B cell (primary cell): ENCODE results near the gene CCDC194. TPM values are rescaled to one million over a fixed set of nuclear protein-coding genes. Genes with fewer than 3 reads are reported as not detected.

Experiments used
- ATAC-seq: fragments of 200-7000 bp; cut with Tn5 transposase; one replicate; pipeline ENCODE4 v1.10.0; 2021; ENCODE audit warnings: low read depth, mild to moderate bottlenecking, moderate number of reproducible peaks, moderate library complexity
- CTCF ChIA-PET: fragments of 350-600 bp; sonication (Branson Sonifier 250); formaldehyde crosslinking; loops from one replicate; lab custom pipeline; 2021; ENCODE audit warnings: antibody characterized with exemption, inconsistent platforms; lab: Charles Lee
- POLR2A ChIA-PET: fragments of 350-600 bp; sonication (Branson Sonifier 250); formaldehyde crosslinking; loops from one replicate; lab custom pipeline; 2021; ENCODE audit warnings: antibody characterized with exemption; lab: Charles Lee
- DNase-seq: peaks from one replicate; pipeline ENCODE4 v3.0.0; 2013
- H2AFZ ChIP-seq: 2 replicates; pipeline ENCODE4 v1.6.1; 2012; ENCODE audit warnings: mild to moderate bottlenecking, low read depth, low read length; ENCODE audit not compliant: insufficient read depth, poor library complexity, severe bottlenecking
- H3K27ac ChIP-seq, 2 donors: 1 replicate in 1 of 2; 2 replicates in 1 of 2; pipeline ENCODE4 v1.5.1; 2012 to 2013; ENCODE audit warnings: low read length in 2 of 2, mild to moderate bottlenecking in 2 of 2, moderate library complexity in 1 of 2
- H3K27me3 ChIP-seq, 4 experiments: fragments of 200-600 bp in 1 of 4; sonication (generic) in 1 of 4; replicated peaks in 1 of 4; 1 replicate in 2 of 4; 2 replicates in 2 of 4; pipeline versions ENCODE4 v1.6.1 to v1.7.0; 2013 to 2016; ENCODE audit warnings: low read length in 3 of 4, mild to moderate bottlenecking in 2 of 4, mixed read lengths in 1 of 4, moderate library complexity in 1 of 4; ENCODE audit not compliant: insufficient read depth in 4 of 4, control insufficient read depth in 3 of 4; ENCODE audit errors: control extremely low read depth in 1 of 4
- H3K36me3 ChIP-seq, 2 experiments: replicated peaks in 1 of 2; 1 replicate in 1 of 2; 2 replicates in 1 of 2; pipeline versions ENCODE4 v1.6.1 to v1.7.1; 2013; ENCODE audit warnings: low read length in 1 of 2; ENCODE audit not compliant: insufficient read depth in 2 of 2, control insufficient read depth in 1 of 2; ENCODE audit errors: control extremely low read depth in 1 of 2, extremely low read depth in 1 of 2
- H3K4me1 ChIP-seq, 2 donors: fragments of 200-600 bp in 1 of 2; sonication (generic) in 1 of 2; 1 replicate in 1 of 2; 2 replicates in 1 of 2; pipeline versions ENCODE4 v1.5.1 to v1.6.1; 2013 to 2017; ENCODE audit warnings: low read length in 2 of 2; ENCODE audit not compliant: control insufficient read depth in 2 of 2, insufficient read depth in 2 of 2
- H3K4me2 ChIP-seq: replicated peaks from 2 replicates; pipeline ENCODE3; 2012; ENCODE audit warnings: mild to moderate bottlenecking, low read depth, low read length; ENCODE audit not compliant: poor library complexity, severe bottlenecking
- H3K4me3 ChIP-seq, 5 experiments: fragments of 200-600 bp in 1 of 5; sonication (generic) in 1 of 5; 1 replicate in 3 of 5; 2 replicates in 2 of 5; pipeline versions ENCODE4 v1.5.1 to v1.7.0; 2011 to 2016; ENCODE audit warnings: low read length in 4 of 5, mild to moderate bottlenecking in 4 of 5, low read depth in 2 of 5, control low read depth in 1 of 5, moderate library complexity in 1 of 5; ENCODE audit not compliant: insufficient read depth in 1 of 5; ENCODE audit errors: control extremely low read depth in 1 of 5, extremely low read depth in 1 of 5
- H3K79me2 ChIP-seq: fragments of 200-600 bp; sonication (generic); one replicate; pipeline ENCODE4 v1.6.0; 2016; ENCODE audit warnings: low read length; ENCODE audit not compliant: control insufficient read depth, insufficient read depth
- H3K9ac ChIP-seq: fragments of 200-600 bp; sonication (generic); 2 replicates; pipeline ENCODE4 v1.6.1; 2017; ENCODE audit warnings: mild to moderate bottlenecking, low read length, moderate library complexity
- H3K9me3 ChIP-seq, 3 donors: one replicate each; pipeline versions ENCODE4 v1.6.1 to v1.7.1; 2013; ENCODE audit warnings: low read length in 2 of 3; ENCODE audit not compliant: control insufficient read depth in 2 of 3, insufficient read depth in 1 of 3; ENCODE audit errors: control extremely low read depth in 1 of 3
- H4K20me1 ChIP-seq: 2 replicates; pipeline ENCODE4 v1.6.0; 2012; ENCODE audit warnings: mild to moderate bottlenecking, low read length; ENCODE audit not compliant: insufficient read depth, control insufficient read depth, poor library complexity, severe bottlenecking
- H3K27ac Mint-ChIP-seq: one replicate; pipeline ENCODE4 v1.8.0; 2021; ENCODE audit warnings: mixed read lengths
- H3K27me3 Mint-ChIP-seq: one replicate; pipeline ENCODE4 v1.8.0; 2021; ENCODE audit warnings: mixed read lengths
- H3K4me1 Mint-ChIP-seq: one replicate; pipeline ENCODE4 v1.8.0; 2021; ENCODE audit warnings: mixed read lengths
- H3K4me3 Mint-ChIP-seq: one replicate; pipeline ENCODE4 v1.8.0; 2021; ENCODE audit warnings: mixed read lengths
- H3K9me3 Mint-ChIP-seq: one replicate; pipeline ENCODE4 v1.8.0; 2022; ENCODE audit warnings: mixed read lengths; ENCODE audit not compliant: insufficient read depth
- EZH2 ChIP-seq: IDR thresholded peaks from 2 replicates; pipeline ENCODE4 v1.6.1; 2012; ENCODE audit warnings: borderline replicate concordance, low read depth, mild to moderate bottlenecking, moderate library complexity, low read length; ENCODE audit not compliant: insufficient read depth, poor library complexity, severe bottlenecking
- WGBS: methylation state at CpG from one replicate; pipeline ENCODE4 v1.1.5; 2013; ENCODE audit warnings: missing lambda C conversion rate; ENCODE audit not compliant: insufficient coverage; 5-methylcytosine and 5-hydroxymethylcytosine counted together
- intact Hi-C: fragments of 100-400 bp; cut with micrococcal nuclease; formaldehyde crosslinking; loops from one replicate; pipeline ENCODE4 v1.10.0; 2022
- polyA plus RNA-seq: library from polyadenylated mRNA; depleted of rRNA; stranded (reverse); fragments of >200 nt; gene quantifications from 2 replicates; pipeline ENCODE4 v1.2.3, GENCODE V29; 2012
- total RNA-seq, 2 donors: library from RNA; stranded (reverse); fragments of 120-200 nt in 1 of 2; gene quantifications; 1 replicate in 1 of 2; 2 replicates in 1 of 2; pipeline versions ENCODE4 v1.2.3 to v1.2.4, GENCODE V29; 2013 to 2022
- TF ChIP-seq, protein P1 (sequence below): fragments of 200-600 bp; IDR thresholded peaks from one replicate; pipeline ENCODE4 v1.8.0; 2022; ENCODE audit warnings: antibody characterized with exemption, mild to moderate bottlenecking

CCDC194 gene
- total and polyA plus RNA-seq, 2 donors (not counting 1 experiment from before 2014, with no cell fraction given), result 1.4 to 3.4 TPM

DNA sequence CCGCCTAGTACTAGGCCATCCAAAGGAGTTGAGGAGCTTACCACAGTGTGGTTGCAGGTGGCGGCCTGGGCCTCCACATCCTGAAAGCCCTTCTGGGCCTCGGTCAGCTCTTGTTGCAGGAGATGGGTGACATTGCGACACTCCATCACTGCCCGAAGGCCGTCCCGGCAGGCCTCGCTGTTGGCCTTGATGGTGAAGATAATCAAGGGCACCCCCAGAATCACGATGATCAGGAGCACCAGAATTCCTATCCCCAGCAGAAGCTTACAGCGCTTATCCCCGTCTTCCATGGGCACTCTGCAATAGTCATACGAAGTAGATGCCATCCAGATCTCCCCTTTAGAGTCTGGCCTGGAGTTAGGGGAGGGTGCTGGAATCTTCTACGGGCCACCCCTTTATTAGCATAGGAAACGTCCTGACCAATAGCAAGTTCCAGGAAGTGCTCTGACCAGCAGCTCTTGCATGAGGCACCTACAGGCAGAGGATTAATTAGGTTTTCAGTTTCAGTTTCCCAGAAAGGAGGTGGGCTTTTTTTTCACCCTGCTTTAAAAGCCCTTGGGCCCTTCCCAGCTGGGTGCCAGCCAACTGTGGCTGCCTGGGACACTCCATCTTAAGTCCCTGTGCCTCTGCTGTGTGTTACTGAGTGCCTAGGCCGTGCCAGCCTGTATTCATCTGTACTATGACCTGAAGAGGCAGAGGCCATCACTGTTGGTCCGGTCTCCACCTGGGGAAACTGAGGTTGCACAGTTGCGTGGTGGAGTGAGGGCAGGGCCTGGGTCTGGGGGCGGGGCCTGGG lies 11.5 kb upstream of the CCDC194 start, which contains the start of gene BST2:
Gene BST2, minus strand, starts transcription at position 381 of the 796 bp plus-strand sequence. Its CDS starts 55 bp downstream, at position 326.
- H4K20me1 ChIP-seq, result peaks cover 24% of the 10 kb centered on the region
- Mint-ChIP-seq H3K4me3 (peak within 1 kb of the TSS; percentile 85), H3K4me1 (peaks cover 42% of the 10 kb centered on the region), H3K27ac (peak within 1 kb of the TSS; percentile 86), H3K9me3 (no peaks in the 10 kb centered on the region), H3K27me3 (no peaks in the 10 kb centered on the region)
- no peaks in the 10 kb centered on the region for H3K9me3 ChIP-seq
- no peaks in the 10 kb centered on the region for H3K27me3 ChIP-seq
- TF ChIP-seq, protein P1, sequence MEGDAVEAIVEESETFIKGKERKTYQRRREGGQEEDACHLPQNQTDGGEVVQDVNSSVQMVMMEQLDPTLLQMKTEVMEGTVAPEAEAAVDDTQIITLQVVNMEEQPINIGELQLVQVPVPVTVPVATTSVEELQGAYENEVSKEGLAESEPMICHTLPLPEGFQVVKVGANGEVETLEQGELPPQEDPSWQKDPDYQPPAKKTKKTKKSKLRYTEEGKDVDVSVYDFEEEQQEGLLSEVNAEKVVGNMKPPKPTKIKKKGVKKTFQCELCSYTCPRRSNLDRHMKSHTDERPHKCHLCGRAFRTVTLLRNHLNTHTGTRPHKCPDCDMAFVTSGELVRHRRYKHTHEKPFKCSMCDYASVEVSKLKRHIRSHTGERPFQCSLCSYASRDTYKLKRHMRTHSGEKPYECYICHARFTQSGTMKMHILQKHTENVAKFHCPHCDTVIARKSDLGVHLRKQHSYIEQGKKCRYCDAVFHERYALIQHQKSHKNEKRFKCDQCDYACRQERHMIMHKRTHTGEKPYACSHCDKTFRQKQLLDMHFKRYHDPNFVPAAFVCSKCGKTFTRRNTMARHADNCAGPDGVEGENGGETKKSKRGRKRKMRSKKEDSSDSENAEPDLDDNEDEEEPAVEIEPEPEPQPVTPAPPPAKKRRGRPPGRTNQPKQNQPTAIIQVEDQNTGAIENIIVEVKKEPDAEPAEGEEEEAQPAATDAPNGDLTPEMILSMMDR, result no peak
- no peak for TF ChIP-seq EZH2
- DNase-seq (peak; percentile 81), ATAC-seq (peak; percentile 91)
- H3K4me2 ChIP-seq, result peak within 1 kb of the TSS; percentile 98
- peaks cover 50% of the 10 kb centered on the region for H3K79me2 ChIP-seq
- 2% methylated on average over 14 of the region's 18 CpGs for WGBS
- ChIA-PET CTCF (interaction anchor here (0.8 to 2.5 kb wide), 6 partner anchors 14 to 96 kb away, joined by 3 to 10 read pairs (median 4); partner anchors contain the start of genes DDA1 and MVB12A), POLR2A (interaction anchor here (0.5 to 1.4 kb wide), 7 partner anchors 14 to 1788 kb away, joined by 3 to 14 read pairs (median 4); partner anchors contain the start of genes DDA1 and MVB12A)
- H3K27ac ChIP-seq, result peak within 1 kb of the TSS; percentile 72 to 86
- H3K9ac ChIP-seq, result peak within 1 kb of the TSS; percentile 93
- peak within 1 kb of the TSS; percentile 88 for H2AFZ ChIP-seq
- peaks cover 26 to 45% of the 10 kb centered on the region in 2 donors for H3K4me1 ChIP-seq
- peaks cover 0 to 11% of the 10 kb centered on the region in 2 experiments for H3K36me3 ChIP-seq
- intact Hi-C loops, result loop anchor here (1.0 to 10.0 kb wide), 5 partner anchors 14 to 149 kb away; partner anchors contain the start of genes COLGALT1 and GTPBP3
- H3K4me3 ChIP-seq, result peak within 1 kb of the TSS; percentile 62 to 95 (median 75)
